IMR-90 (cell line): ENCODE data around the gene CELA3A. TPM values are rescaled to one million over a fixed set of nuclear protein-coding genes. Genes with fewer than 3 reads are reported as not detected.

Experiments
- ATAC-seq: fragments of 200-7000 bp; cut with Tn5 transposase; 2 replicates; pipeline ENCODE4 v1.9.1; 2020; ENCODE audit warnings: low read depth, mild to moderate bottlenecking, moderate library complexity
- BruUV-seq: library from RNA; stranded (reverse); fragments of 400-500 nt; replicated peaks from 2 replicates; lab custom pipeline; 2021; lab: Mats Ljungman, UMichigan
- CTCF ChIA-PET: fragments of 300-600 bp; formaldehyde crosslinking; extraction: SDS; loops from one replicate; lab custom pipeline; 2021; ENCODE audit warnings: antibody characterized with exemption; lab: Yijun Ruan, JAX
- POLR2A ChIA-PET: fragments of 300-600 bp; sonication (Branson Sonifier 250); formaldehyde crosslinking; loops from one replicate; lab custom pipeline; 2022; ENCODE audit warnings: antibody characterized with exemption; ENCODE audit not compliant: unreplicated experiment; lab: Charles Lee
- DNase-seq: peaks from one replicate; pipeline ENCODE4 v3.0.0; 2013
- H2AFZ ChIP-seq: replicated peaks from 2 replicates; pipeline ENCODE3; 2013; ENCODE audit warnings: low read length, mild to moderate bottlenecking; ENCODE audit not compliant: poor library complexity
- H2AK5ac ChIP-seq: 2 replicates; pipeline ENCODE4 v1.6.1; 2013; ENCODE audit warnings: low read depth, low read length, inconsistent platforms
- H2AK9ac ChIP-seq: replicated peaks from 2 replicates; pipeline ENCODE3; 2013; ENCODE audit warnings: mild to moderate bottlenecking, low read depth, low read length, moderate library complexity; ENCODE audit not compliant: poor library complexity
- H2BK120ac ChIP-seq: 2 replicates; pipeline ENCODE4 v1.6.1; 2013; ENCODE audit warnings: low read depth, low read length, inconsistent platforms
- H2BK15ac ChIP-seq: 3 replicates; pipeline ENCODE4 v1.6.1; 2013; ENCODE audit warnings: low read depth, low read length, inconsistent platforms
- H2BK20ac ChIP-seq: 2 replicates; pipeline ENCODE4 v1.6.1; 2013; ENCODE audit warnings: low read depth, mild to moderate bottlenecking, inconsistent platforms, low read length, moderate library complexity
- H2BK5ac ChIP-seq: 2 replicates; pipeline ENCODE4 v1.6.1; 2013; ENCODE audit warnings: mild to moderate bottlenecking, low read depth, low read length, inconsistent platforms; ENCODE audit not compliant: poor library complexity, severe bottlenecking
- H3K14ac ChIP-seq: replicated peaks from 2 replicates; pipeline ENCODE4 v1.6.1; 2013; ENCODE audit warnings: low read depth, low read length, inconsistent platforms
- H3K18ac ChIP-seq: 2 replicates; pipeline ENCODE4 v1.6.1; 2013; ENCODE audit warnings: low read depth, low read length, control low read depth
- H3K23ac ChIP-seq: 2 replicates; pipeline ENCODE4 v1.6.1; 2013; ENCODE audit warnings: low read depth, low read length, inconsistent platforms
- H3K27ac ChIP-seq: 2 replicates; pipeline ENCODE4 v1.5.1; 2013; ENCODE audit warnings: mild to moderate bottlenecking, control low read depth, low read length; ENCODE audit not compliant: insufficient read depth
- H3K27me3 ChIP-seq: 2 replicates; pipeline ENCODE4 v1.6.1; 2013; ENCODE audit warnings: low read length; ENCODE audit not compliant: control insufficient read depth, insufficient read depth
- H3K36me3 ChIP-seq: 2 replicates; pipeline ENCODE4 v1.6.1; 2013; ENCODE audit warnings: low read length, mixed read lengths; ENCODE audit not compliant: control insufficient read depth, insufficient read depth
- H3K4ac ChIP-seq: 2 replicates; pipeline ENCODE4 v1.6.1; 2013; ENCODE audit warnings: low read depth, low read length, inconsistent platforms
- H3K4me1 ChIP-seq: 2 replicates; pipeline ENCODE4 v1.6.1; 2013; ENCODE audit warnings: low read length, mixed read lengths; ENCODE audit not compliant: control insufficient read depth, insufficient read depth
- H3K4me2 ChIP-seq: 2 replicates; pipeline ENCODE4 v1.6.1; 2013; ENCODE audit warnings: low read depth, mild to moderate bottlenecking, control low read depth, low read length, moderate library complexity
- H3K4me3 ChIP-seq: 2 replicates; pipeline ENCODE4 v1.5.1; 2013; ENCODE audit warnings: low read depth, mild to moderate bottlenecking, control low read depth, low read length, moderate library complexity; ENCODE audit not compliant: insufficient read depth
- H3K56ac ChIP-seq: 2 replicates; pipeline ENCODE4 v1.6.1; 2013; ENCODE audit warnings: low read length, inconsistent platforms; ENCODE audit not compliant: insufficient read depth; ENCODE audit errors: extremely low read depth
- H3K79me1 ChIP-seq, 2 experiments: 2 replicates each; pipeline ENCODE4 v1.6.1; 2013; ENCODE audit warnings: low read length in 2 of 2, inconsistent platforms in 1 of 2, low read depth in 1 of 2
- H3K9ac ChIP-seq: 2 replicates; pipeline ENCODE4 v1.6.1; 2013; ENCODE audit warnings: low read depth, low read length, control low read depth
- H3K9me1 ChIP-seq: 2 replicates; pipeline ENCODE4 v1.6.1; 2013; ENCODE audit warnings: low read length, inconsistent platforms; ENCODE audit not compliant: insufficient read depth
- H3K9me3 ChIP-seq: 2 replicates; pipeline ENCODE4 v1.6.1; 2013; ENCODE audit warnings: low read length; ENCODE audit not compliant: control insufficient read depth, insufficient read depth
- H4K20me1 ChIP-seq: 2 replicates; pipeline ENCODE4 v1.6.1; 2013; ENCODE audit warnings: low read length, inconsistent platforms; ENCODE audit not compliant: insufficient read depth
- H4K5ac ChIP-seq: 2 replicates; pipeline ENCODE4 v1.6.1; 2013; ENCODE audit warnings: mild to moderate bottlenecking, low read depth, low read length, control low read depth
- H4K8ac ChIP-seq, 2 experiments: 2 replicates each; pipeline ENCODE4 v1.6.1; 2013; ENCODE audit warnings: low read depth in 2 of 2, low read length in 2 of 2, control low read depth in 1 of 2, inconsistent platforms in 1 of 2
- H4K91ac ChIP-seq: 2 replicates; pipeline ENCODE4 v1.6.1; 2013; ENCODE audit warnings: low read depth, low read length, inconsistent platforms; ENCODE audit not compliant: insufficient read depth
- CEBPB ChIP-seq: IDR thresholded peaks from 2 replicates; pipeline ENCODE4 v1.6.1; 2012; ENCODE audit warnings: low read depth, low read length, improper control_type of control experiment
- CHD1 ChIP-seq: IDR thresholded peaks from 2 replicates; pipeline ENCODE4 v1.6.1; 2012; ENCODE audit warnings: low read depth, low read length, improper control_type of control experiment
- FOS ChIP-seq: fragments of 150-350 bp; IDR thresholded peaks from 2 replicates; pipeline ENCODE4 v1.6.1; 2016; ENCODE audit warnings: low read depth, low read length
- MXI1 ChIP-seq: IDR thresholded peaks from 2 replicates; pipeline ENCODE4 v1.6.1; 2012; ENCODE audit warnings: low read depth, mild to moderate bottlenecking, low read length, moderate library complexity, borderline replicate concordance
- NFE2L2 ChIP-seq: fragments of 150-350 bp; IDR thresholded peaks from 2 replicates; pipeline ENCODE4 v1.6.1; 2016; ENCODE audit warnings: low read depth, mild to moderate bottlenecking, low read length
- RFX5 ChIP-seq: IDR thresholded peaks from 2 replicates; pipeline ENCODE4 v1.8.0; 2012; ENCODE audit warnings: low read depth, mild to moderate bottlenecking, low read length, moderate library complexity
- SMC3 ChIP-seq: fragments of 150-350 bp; IDR thresholded peaks from 2 replicates; pipeline ENCODE4 v1.6.1; 2016; ENCODE audit warnings: low read depth, mild to moderate bottlenecking, antibody characterized with exemption, low read length, moderate library complexity
- USF2 ChIP-seq: fragments of 150-350 bp; IDR thresholded peaks from 2 replicates; pipeline ENCODE4 v1.6.1; 2017; ENCODE audit warnings: mild to moderate bottlenecking, antibody characterized with exemption, low read length, low read depth
- WGBS, 2 experiments: methylation state at CpG; one replicate each; pipeline versions ENCODE4 v1.1.5 to v1.1.7; 2013; ENCODE audit warnings: missing lambda C conversion rate in 2 of 2; ENCODE audit not compliant: insufficient read length in 1 of 2; ENCODE audit errors: extremely low coverage in 2 of 2; 5-methylcytosine and 5-hydroxymethylcytosine counted together
- dilution Hi-C: fragments of 300-500 bp; cut with HindIII; formaldehyde crosslinking; loops from one replicate; pipeline ENCODE4 v1.14.3; 2018; ENCODE audit warnings: low sequenced_read_pairs; ENCODE audit not compliant: unreplicated experiment
- in situ Hi-C: fragments of 300-500 bp; cut with MboI; formaldehyde crosslinking; loops from 3 replicates; pipeline ENCODE4 v1.14.3; 2019; ENCODE audit warnings: low sequenced_read_pairs, inconsistent platforms, mixed read lengths
- intact Hi-C: fragments of 100-400 bp; cut with micrococcal nuclease; formaldehyde crosslinking; loops from 2 replicates; pipeline ENCODE4 v1.10.0; 2022
- polyA plus RNA-seq, 3 experiments: library from polyadenylated mRNA; depleted of rRNA; stranded (reverse); fragments of >200 nt; gene quantifications; 2 replicates each; pipeline ENCODE4 v1.2.3, GENCODE V29; 2012; ENCODE audit warnings: low replicate concordance in 1 of 3
- total RNA-seq: library from RNA; depleted of rRNA; stranded (reverse); fragments of >200 nt; gene quantifications from 2 replicates; pipeline ENCODE4 v1.2.3, GENCODE V29; 2012

Gene CELA3A
- total and polyA plus RNA-seq, 2 of the 4 experiments (the other 2 are of a cell fraction), result not detected

- Histone ChIP-seq H3K56ac (peak overlapping the region; percentile 84), H2BK15ac (peak overlapping the region; percentile 29; the same call in 2 of the 3 replicates), H3K4ac (peak overlapping the region; percentile 77), H2BK20ac (no peak overlapping the region), H3K23ac (peak overlapping the region; percentile 87), H2AK5ac (peak overlapping the region; percentile 24; the same call in 1 of the 2 replicates), H3K18ac (peak overlapping the region; percentile 2; the same call in 1 of the 2 replicates), H3K4me3 (peak overlapping the region; percentile 72), H3K36me3 (no peaks in the 10 kb centered on the region), H3K14ac (peak overlapping the region; percentile 6), H3K27ac (peak overlapping the region; percentile 65), H3K79me1 (peaks cover 0 to 25% of the 10 kb centered on the region in 2 experiments; a peak in 3 of 4 replicates), H2BK120ac (peak overlapping the region; percentile 63), H3K9me3 (no peaks in the 10 kb centered on the region), H2AFZ (peak overlapping the region; percentile 96), H3K4me2 (peak overlapping the region; percentile 65), H4K20me1 (peaks cover 6% of the 10 kb centered on the region; the same call in 1 of the 2 replicates), H2AK9ac (peak overlapping the region; percentile 93), H3K4me1 (peaks cover 6% of the 10 kb centered on the region), H2BK5ac (peak overlapping the region; percentile 22), H4K8ac (peak overlapping the region; percentile 87 to 97), H4K5ac (peak overlapping the region; percentile 47), H3K9ac (peak overlapping the region; percentile 46), H3K9me1 (peaks cover 8% of the 10 kb centered on the region), H4K91ac (peak overlapping the region; percentile 59), H3K27me3 (no peaks in the 10 kb centered on the region)
- POLR2A ChIA-PET, result no interaction called here
- ATAC-seq (peak; percentile 74), DNase-seq (peak; percentile 81)
- intact Hi-C loops, result loop anchor here (10.0 kb wide), 1 partner anchor 390 kb away; no protein-coding TSS in a partner anchor
- WGBS, 2 experiments, result 8% methylated on average over 6 of the region's 33 CpGs; no CpG with 5 or more reads in 1 of the 2 experiments
- dilution Hi-C loops, result no loop called here
- CTCF ChIA-PET, result interaction anchor here (0.8 kb wide), 1 partner anchor 284 kb away, joined by 4 read pairs; no protein-coding TSS in a partner anchor
- TF ChIP-seq USF2, result peak; percentile 3; the same call in 1 of the 2 replicates
- no peak for TF ChIP-seq RFX5
- TF ChIP-seq MXI1, result no peak
- TF ChIP-seq FOS, result peak; percentile 37; the same call in 1 of the 2 replicates
- TF ChIP-seq CHD1, result no peak
- TF ChIP-seq NFE2L2, result no peak
- no peak for TF ChIP-seq SMC3
- TF ChIP-seq CEBPB, result peak; percentile 61; the same call in 1 of the 2 replicates
- in situ Hi-C loops, result no loop called here
- BruUV-seq, result no TSS peak
These were observed 23.3 kb downstream of the CELA3A start for GRCh38 chr1:22024485-22025367.
